Heart right ventricle (tissue), 16 donors: ENCODE measurements around the gene NCKAP1. TPM values are rescaled to one million over a fixed set of nuclear protein-coding genes. Genes with fewer than 3 reads are reported as not detected.
A peak's percentile ranks its signal among the peaks of the same experiment; 100 is the strongest.

Experiments
- ATAC-seq, 8 donors: fragments of 200-7000 bp; cut with Tn5 transposase; one replicate each; pipeline ENCODE4 v1.9.1; 2020; ENCODE audit warnings: mild to moderate bottlenecking in 8 of 8, moderate library complexity in 8 of 8, moderate number of reproducible peaks in 1 of 8
- DNase-seq, 2 donors: peaks; one replicate each; pipeline ENCODE4 v3.0.0-alpha.2; 2020
- H3K27ac ChIP-seq, 10 donors: fragments of 200-600 bp; sonication (generic) in 2 of 10; one replicate each; pipeline versions ENCODE4 v1.5.0 to v1.8.0; 2020 to 2022; ENCODE audit warnings: mild to moderate bottlenecking in 3 of 10
- H3K27me3 ChIP-seq, 7 donors: fragments of 200-600 bp; one replicate each; pipeline ENCODE4 v1.8.0; 2021 to 2022; ENCODE audit warnings: mild to moderate bottlenecking in 2 of 7
- H3K36me3 ChIP-seq, 9 donors: fragments of 200-600 bp; sonication (generic) in 1 of 9; one replicate each; pipeline versions ENCODE4 v1.5.0 to v1.8.0; 2020 to 2022; ENCODE audit warnings: mild to moderate bottlenecking in 2 of 9
- H3K4me1 ChIP-seq, 9 donors: fragments of 200-600 bp; sonication (generic) in 1 of 9; one replicate each; pipeline versions ENCODE4 v1.5.0 to v1.8.0; 2020 to 2022; ENCODE audit warnings: mild to moderate bottlenecking in 4 of 9
- H3K4me3 ChIP-seq, 10 donors: fragments of 200-600 bp; sonication (generic) in 2 of 10; one replicate each; pipeline versions ENCODE4 v1.5.0 to v1.8.0; 2020 to 2022; ENCODE audit warnings: mild to moderate bottlenecking in 7 of 10, moderate library complexity in 2 of 10
- H3K9me3 ChIP-seq, 11 donors: fragments of 200-600 bp in 10 of 11; sonication (generic) in 2 of 11; one replicate each; pipeline versions ENCODE4 v1.5.0 to v1.8.0; 2013 to 2022; ENCODE audit warnings: mild to moderate bottlenecking in 2 of 11, control low read depth in 1 of 11, moderate library complexity in 1 of 11
- WGBS, 2 donors: extraction: QIAGEN DNeasy Blood & Tissue Kit; methylation state at CpG; one replicate each; pipeline ENCODE4 v1.1.7; 2013; ENCODE audit warnings: inconsistent platforms in 1 of 2; 5-methylcytosine and 5-hydroxymethylcytosine counted together
- intact Hi-C, 10 donors: fragments of 100-400 bp; cut with DNase I; formaldehyde crosslinking; loops; one replicate each; pipeline versions ENCODE4 v1.11.1 to v1.14.2; 2022
- polyA plus RNA-seq, 2 donors: library from polyadenylated mRNA; stranded (reverse); fragments of 200-250 nt; gene quantifications; one replicate each; pipeline ENCODE4 v1.2.3, GENCODE V29; 2013
- total RNA-seq, 10 donors: library from RNA; stranded (reverse); fragmentation: NEBNext Ultra II Directional in 3 of 10; extraction: Animal tissue kit (Norgen Biotek cat#: 25700) in 3 of 10; gene quantifications; one replicate each; pipeline versions ENCODE4 v1.2.1 to v1.2.4, GENCODE V29; 2021 to 2023
- TF ChIP-seq, protein P1 (sequence below), 9 donors: fragments of 200-600 bp; sonication (generic) in 2 of 9; IDR thresholded peaks; one replicate each; pipeline versions ENCODE4 v1.5.0 to v1.8.0; 2021 to 2022; ENCODE audit warnings: antibody characterized with exemption in 9 of 9, mild to moderate bottlenecking in 5 of 9, moderate library complexity in 1 of 9
- donor health status: Arrhythmogenic right ventricular cardiomyopathy.
- donor health status: ischemic (EF 13 %, LVEDD 7.1; RV severe dilation, severe dysfunction).
- donor health status: healthy with polysubstance abuse.
- donor health status: DM: no; HTN: yes; CAD: no.
- donor health status: DM: no; HTN: no; CAD: no.
- donor health status: ischemic (EF 25% LVEDD 6.9; RV normal size, moderate dysfunction).
- donor health status: ischemic (EF 25% LVEDD 5.7; RV mildly dilated, moderate dysfunction).
- donor health status: healthy.
- donor health status: DM: yes; HTN: yes; CAD: no.
- donor health status: Ischemic cardiomyopathy.
- donor health status: ischemic (EF 35%, LVEDD 5.7; RV mildly dilated, moderate dysfunction).
- donor health status: nonischemic (EF 11% LVEDD 7.7; RV severe dilation, severe dysfunction).
- donor health status: DM: yes; HTN: yes; CAD: no.
- donor health status: PGD.
- donor health status: ischemic (EF 29% LVEDD 5.4; RV normal size, mild dysfunction).
- donor health status: nonischemic (EF 23%, LVEDD 6.1; RV moderate dilation, normal function).

The NCKAP1 gene
- total and polyA plus RNA-seq, 12 donors, result 35.3 to 153 (median 124) TPM

DNA sequence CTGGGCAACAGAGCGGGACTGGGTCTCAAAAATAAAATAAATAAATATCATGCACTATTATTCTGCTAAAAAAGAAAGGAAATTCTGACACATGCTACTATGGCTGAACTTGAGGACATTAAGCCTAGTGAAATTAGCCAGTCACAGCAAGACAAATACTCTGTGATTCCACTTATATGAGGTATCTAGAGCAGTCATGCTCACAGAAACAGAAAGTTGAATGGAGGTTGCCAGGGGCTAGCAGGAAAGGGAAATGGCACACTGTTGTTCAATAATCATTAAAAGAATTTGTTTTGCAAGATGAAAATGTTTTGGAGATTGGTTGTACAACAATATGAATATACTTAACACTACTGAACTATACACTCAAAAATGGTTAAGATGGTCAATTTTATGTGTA is 60.8 kb downstream of the NCKAP1 start:
- 98 to 100% methylated on average over 1 of the region's 1 CpG for WGBS, 2 donors
- Histone ChIP-seq H3K9me3 (peaks cover 0 to 2% (median 0%) of the 10 kb centered on the region in 11 donors), H3K4me1 (peaks cover 0 to 28% (median 4%) of the 10 kb centered on the region in 9 donors), H3K27ac (no peak overlapping the region), H3K36me3 (peaks cover 0 to 98% (median 32%) of the 10 kb centered on the region in 9 donors), H3K4me3 (no peak overlapping the region), H3K27me3 (no peaks in the 10 kb centered on the region)
- DNase-seq, result no peak
- TF ChIP-seq, protein P1, sequence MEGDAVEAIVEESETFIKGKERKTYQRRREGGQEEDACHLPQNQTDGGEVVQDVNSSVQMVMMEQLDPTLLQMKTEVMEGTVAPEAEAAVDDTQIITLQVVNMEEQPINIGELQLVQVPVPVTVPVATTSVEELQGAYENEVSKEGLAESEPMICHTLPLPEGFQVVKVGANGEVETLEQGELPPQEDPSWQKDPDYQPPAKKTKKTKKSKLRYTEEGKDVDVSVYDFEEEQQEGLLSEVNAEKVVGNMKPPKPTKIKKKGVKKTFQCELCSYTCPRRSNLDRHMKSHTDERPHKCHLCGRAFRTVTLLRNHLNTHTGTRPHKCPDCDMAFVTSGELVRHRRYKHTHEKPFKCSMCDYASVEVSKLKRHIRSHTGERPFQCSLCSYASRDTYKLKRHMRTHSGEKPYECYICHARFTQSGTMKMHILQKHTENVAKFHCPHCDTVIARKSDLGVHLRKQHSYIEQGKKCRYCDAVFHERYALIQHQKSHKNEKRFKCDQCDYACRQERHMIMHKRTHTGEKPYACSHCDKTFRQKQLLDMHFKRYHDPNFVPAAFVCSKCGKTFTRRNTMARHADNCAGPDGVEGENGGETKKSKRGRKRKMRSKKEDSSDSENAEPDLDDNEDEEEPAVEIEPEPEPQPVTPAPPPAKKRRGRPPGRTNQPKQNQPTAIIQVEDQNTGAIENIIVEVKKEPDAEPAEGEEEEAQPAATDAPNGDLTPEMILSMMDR (IDR thresholded peaks at IDR 0.05), result no peak
- intact Hi-C loops, result loop anchor here in 5 of 10 donors (5.0 to 10.0 kb wide), 4 partner anchors 53 to 215 kb away; no protein-coding TSS in a partner anchor
- ATAC-seq, result no peak

GRCh38 chr2:182973441-182974352 is 64.6 kb downstream of the NCKAP1 start:
- H3K4me1 ChIP-seq, result peaks cover 0 to 29% (median 6%) of the 10 kb centered on the region in 9 donors
- TF ChIP-seq, protein P1 (IDR thresholded peaks at IDR 0.05), result no peak
- peaks cover 0 to 71% (median 31%) of the 10 kb centered on the region in 9 donors for H3K36me3 ChIP-seq
- H3K4me3 ChIP-seq, result no peak overlapping the region
- 22 to 35% methylated on average over 1 of the region's 1 CpG for WGBS, 2 donors
- ATAC-seq (no peak), DNase-seq (no peak)
- peaks cover 0 to 13% (median 3%) of the 10 kb centered on the region in 11 donors for H3K9me3 ChIP-seq
- H3K27ac ChIP-seq, result peak overlapping the region in 1 of 10 donors; percentile 1
- intact Hi-C loops, result loop anchor here in 3 of 10 donors (5.0 to 10.0 kb wide), 3 partner anchors 36 to 209 kb away; no protein-coding TSS in a partner anchor
- no peaks in the 10 kb centered on the region for H3K27me3 ChIP-seq

- TF ChIP-seq, protein P1 (IDR thresholded peaks at IDR 0.05), result no peak
- Histone ChIP-seq H3K4me1 (peaks cover 0 to 40% (median 6%) of the 10 kb centered on the region in 9 donors), H3K36me3 (peaks cover 0 to 71% (median 21%) of the 10 kb centered on the region in 9 donors), H3K27ac (no peak overlapping the region), H3K4me3 (no peak overlapping the region), H3K9me3 (peaks cover 0 to 13% (median 3%) of the 10 kb centered on the region in 11 donors), H3K27me3 (no peaks in the 10 kb centered on the region)
- WGBS, 2 donors, result 95 to 98% methylated on average over 3 of the region's 3 CpGs
- intact Hi-C loops, result loop anchor here in 3 of 10 donors (5.0 to 10.0 kb wide), 3 partner anchors 35 to 208 kb away; no protein-coding TSS in a partner anchor
- ATAC-seq, result no peak
- DNase-seq, result no peak
Observed at GRCh38 chr2:182972548-182972942, 65.7 kb downstream of the NCKAP1 start.

- TF ChIP-seq, protein P1 (IDR thresholded peaks at IDR 0.05), result no peak
- Histone ChIP-seq H3K4me3 (no peak overlapping the region), H3K4me1 (peaks cover 0 to 40% (median 6%) of the 10 kb centered on the region in 9 donors), H3K27me3 (no peaks in the 10 kb centered on the region), H3K36me3 (peaks cover 0 to 71% (median 17%) of the 10 kb centered on the region in 9 donors), H3K9me3 (peaks cover 0 to 13% (median 3%) of the 10 kb centered on the region in 11 donors), H3K27ac (no peak overlapping the region)
- intact Hi-C loops, result loop anchor here in 3 of 10 donors (5.0 to 10.0 kb wide), 3 partner anchors 35 to 207 kb away; no protein-coding TSS in a partner anchor
- WGBS, 2 donors, result 99% methylated on average over 3 of the region's 3 CpGs
- ATAC-seq, result no peak
- no peak for DNase-seq
Observed at GRCh38 chr2:182971820-182972547, 66.3 kb downstream of the NCKAP1 start.
